Suppressor macrophage treated with lipopolysaccharide for 4 hours (primary cell): ENCODE measurements around the gene DDHD1.

Experiments
- DNase-seq: peaks from one replicate; pipeline ENCODE4 v3.0.0-alpha.2; 2020

DDHD1 gene

GRCh38 chr14:53032161-53032803, 120.8 kb downstream of the DDHD1 start:
- no peak for DNase-seq

- DNase-seq, result no peak
These were observed 125.6 kb downstream of the DDHD1 start for GRCh38 chr14:53027562-53027961.

- no peak for DNase-seq
These were observed 126.1 kb downstream of the DDHD1 start for GRCh38 chr14:53027041-53027440.

- no peak for DNase-seq
These were observed 129.8 kb downstream of the DDHD1 start for GRCh38 chr14:53023325-53023724.

DNA sequence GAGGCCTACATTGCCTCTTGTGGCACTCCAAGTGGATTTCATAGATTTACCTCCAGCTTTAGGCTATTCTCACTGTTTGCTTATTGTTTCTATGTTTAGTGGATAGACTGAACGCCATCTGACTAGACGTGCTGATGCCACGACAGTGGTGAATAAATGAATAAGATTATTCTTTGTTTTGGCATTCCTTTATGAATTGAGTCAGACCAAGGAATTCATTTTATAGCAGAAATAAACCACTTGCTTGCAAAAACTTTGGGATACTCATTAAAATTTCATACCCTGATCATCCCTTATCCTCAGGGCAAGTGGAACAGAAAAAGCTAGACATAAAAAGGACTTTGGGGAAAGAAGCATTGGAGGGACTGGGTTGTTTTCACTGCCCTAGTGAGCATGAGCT, 130.5 kb downstream of the DDHD1 start:
- no peak for DNase-seq

GRCh38 chr14:53020193-53020932, 132.8 kb downstream of the DDHD1 start:
- DNase-seq, result no peak

DNA sequence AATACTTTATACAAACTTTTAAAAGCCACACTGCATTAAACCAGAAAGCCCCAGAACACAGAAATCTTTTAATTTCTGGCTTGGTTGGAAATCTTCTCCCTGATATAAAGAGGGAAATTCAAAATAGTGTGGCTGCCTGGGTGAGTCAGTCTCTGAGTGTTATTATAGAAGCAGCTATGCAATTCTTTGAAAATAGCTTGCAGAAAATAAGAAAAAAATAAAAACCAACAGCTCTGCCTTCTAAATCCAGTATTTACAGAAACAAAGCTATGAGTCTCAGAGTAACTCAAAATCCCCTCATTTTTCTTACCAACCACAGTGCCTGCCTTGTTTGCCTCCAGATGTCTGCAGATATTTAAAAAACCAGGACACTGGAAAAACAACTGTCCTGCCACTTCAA, 133.7 kb downstream of the DDHD1 start:
- DNase-seq, result no peak

GRCh38 chr14:53017837-53018236, 135.3 kb downstream of the DDHD1 start:
- DNase-seq, result no peak

GRCh38 chr14:53016919-53017318, 136.2 kb downstream of the DDHD1 start:
- no peak for DNase-seq

DNA sequence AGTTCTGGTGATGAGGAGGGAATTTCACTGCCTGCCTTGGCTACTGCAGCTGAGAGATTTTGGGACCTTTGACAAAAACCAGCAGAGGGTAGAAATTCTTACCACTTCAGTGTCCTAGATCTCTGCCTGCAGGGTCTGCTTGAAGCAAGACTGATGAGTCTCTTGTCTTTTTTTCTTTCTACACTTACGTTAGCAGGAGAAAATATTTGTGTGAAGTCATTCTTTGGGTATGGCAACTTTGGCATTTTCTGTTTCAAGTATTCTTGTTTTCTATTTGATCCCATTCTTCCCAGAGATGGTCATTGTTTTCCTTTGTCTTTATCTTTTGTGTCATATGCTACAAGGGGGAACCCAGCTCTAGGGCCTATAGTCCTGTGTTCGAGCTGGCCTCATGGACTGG, 136.6 kb downstream of the DDHD1 start:
- DNase-seq, result no peak

- no peak for DNase-seq
These were observed 142.1 kb downstream of the DDHD1 start for GRCh38 chr14:53011053-53011462.

DNA sequence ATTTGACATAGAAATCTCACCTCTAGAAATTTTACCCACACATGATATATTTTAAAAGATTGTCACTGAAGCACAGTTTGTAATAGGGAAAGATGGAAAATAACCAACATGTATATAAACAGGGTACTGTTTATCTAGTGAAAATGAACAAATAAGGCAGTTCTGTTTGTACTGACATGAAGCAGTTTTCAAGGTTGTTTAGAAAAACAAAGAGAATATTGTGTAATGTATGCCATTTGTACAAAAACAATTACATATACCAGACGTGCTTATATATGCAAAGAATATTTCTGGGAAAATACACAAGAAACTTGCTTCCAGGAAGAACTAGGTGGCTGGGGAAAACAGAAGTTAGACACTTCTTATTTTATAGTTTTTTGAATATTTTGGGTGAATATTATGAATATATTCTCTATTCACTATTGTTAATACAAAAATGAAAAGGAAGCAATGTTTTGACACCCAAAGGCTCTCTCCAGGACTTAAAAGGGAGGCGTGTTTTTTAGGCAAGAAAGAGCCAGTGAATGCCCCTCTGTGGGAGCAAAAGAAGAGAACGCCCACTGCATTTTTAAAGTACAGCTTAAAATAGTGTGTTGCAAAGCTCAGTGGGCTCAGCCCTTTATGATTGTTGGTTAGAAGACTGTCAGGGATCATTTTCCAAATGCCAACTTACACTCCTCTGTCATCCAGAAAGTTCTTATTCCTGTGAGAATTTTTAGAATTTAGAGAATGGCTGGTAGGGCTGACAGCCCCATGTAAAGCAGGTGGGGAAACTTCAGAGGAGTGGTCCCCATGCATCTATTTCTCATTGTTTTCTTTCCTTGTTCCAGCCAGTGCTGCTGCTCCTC, 142.7 kb downstream of the DDHD1 start:
- no peak for DNase-seq

DNA sequence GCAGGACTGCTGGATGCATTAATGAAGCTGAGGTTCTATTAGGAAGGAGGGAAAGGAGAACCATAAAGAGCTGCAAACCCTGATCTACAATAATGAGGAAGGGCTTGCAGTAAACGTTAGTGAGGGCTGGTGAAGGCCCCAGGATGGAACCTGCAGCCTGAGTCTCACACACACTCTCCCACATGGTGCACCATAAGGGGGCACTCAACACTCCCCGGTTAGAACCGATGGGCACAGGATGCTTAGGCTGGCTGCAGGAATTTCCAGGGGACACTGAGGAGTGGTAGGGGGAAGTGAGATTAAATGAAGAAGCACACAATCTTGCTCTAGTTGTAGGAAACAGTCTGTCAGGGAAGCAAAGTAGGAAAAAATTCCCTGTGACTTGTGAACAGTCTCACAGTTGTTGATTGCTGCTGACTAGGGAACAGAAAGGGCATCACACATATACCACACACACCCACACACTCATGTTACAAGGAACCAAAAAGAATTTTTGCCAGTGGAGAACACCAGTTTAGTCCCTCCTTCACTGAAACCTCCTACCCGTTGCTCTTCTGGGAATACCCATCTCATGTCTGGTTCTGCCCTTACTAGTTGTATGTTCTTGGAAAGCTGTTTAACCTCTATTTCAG, 146.1 kb downstream of the DDHD1 start:
- DNase-seq, result peak; percentile 9

DNA sequence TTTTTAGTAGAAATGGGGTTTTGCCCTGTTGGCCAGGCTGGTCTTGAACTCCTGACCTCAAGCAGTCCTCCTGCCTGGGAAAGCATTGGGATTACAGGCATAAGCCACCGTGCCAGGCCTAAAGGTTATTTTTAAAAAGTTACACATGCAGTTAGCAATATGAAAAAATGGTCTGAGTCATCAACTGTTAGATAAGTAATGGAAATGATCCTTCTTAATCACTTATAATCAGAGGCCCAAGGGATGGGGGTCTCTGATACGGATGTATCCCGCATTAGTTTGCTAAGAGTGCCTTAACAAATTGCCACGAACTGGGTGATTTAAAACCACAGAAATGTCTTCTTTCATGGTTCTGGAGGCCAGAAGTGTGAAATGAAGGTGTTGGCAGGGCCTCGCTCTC, 148.1 kb downstream of the DDHD1 start:
- DNase-seq, result no peak

- no peak for DNase-seq
These were observed 149.3 kb downstream of the DDHD1 start for GRCh38 chr14:53003776-53004175.

DNA sequence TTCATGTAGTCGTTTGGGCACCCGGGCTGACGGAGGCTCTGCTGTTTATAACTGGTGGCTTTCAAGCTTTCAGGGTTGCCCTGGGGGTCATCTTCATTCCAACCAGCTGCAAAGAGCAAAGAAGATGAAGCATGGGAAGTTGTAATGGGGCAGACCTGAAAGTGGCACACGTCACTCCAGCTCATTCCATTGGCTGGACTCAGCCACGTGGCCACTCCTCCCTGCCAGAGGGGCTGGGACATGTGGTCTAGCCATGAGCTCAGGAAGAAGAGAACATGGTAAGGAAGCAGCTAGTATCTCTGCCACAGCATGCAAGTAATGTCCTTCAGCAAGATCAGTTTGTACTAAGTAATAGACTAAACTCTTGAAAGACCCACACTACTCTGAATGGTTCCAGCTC, 150.5 kb downstream of the DDHD1 start:
- no peak for DNase-seq

DNA sequence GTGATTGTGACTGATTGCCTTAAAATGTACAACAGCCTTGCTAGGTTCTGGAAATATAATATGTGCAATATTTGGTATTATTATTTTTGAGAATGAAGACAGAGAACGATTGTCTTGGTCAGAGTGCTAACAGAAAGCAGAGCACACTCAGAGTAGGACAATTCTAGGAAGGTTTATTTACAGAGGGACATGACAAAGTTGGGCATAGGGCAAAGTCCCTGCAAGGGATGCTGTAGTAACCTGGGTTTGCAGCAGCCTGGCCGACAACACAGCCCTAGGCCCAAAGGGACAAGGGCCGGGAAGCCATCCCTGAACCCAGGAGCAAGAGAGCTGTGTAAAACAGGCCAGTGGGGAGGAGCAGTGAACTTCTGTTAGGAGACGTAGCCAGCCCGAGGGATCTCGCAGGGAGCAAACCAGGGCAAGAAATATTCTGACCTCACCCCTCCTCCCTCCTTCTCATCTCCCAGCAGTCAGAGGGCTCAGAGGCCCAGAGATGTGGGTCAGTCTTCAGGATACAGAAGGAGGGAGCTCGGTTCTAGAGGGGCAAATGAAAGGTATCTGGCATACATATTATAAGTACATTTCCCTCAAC, 151.2 kb downstream of the DDHD1 start:
- DNase-seq, result no peak

DNA sequence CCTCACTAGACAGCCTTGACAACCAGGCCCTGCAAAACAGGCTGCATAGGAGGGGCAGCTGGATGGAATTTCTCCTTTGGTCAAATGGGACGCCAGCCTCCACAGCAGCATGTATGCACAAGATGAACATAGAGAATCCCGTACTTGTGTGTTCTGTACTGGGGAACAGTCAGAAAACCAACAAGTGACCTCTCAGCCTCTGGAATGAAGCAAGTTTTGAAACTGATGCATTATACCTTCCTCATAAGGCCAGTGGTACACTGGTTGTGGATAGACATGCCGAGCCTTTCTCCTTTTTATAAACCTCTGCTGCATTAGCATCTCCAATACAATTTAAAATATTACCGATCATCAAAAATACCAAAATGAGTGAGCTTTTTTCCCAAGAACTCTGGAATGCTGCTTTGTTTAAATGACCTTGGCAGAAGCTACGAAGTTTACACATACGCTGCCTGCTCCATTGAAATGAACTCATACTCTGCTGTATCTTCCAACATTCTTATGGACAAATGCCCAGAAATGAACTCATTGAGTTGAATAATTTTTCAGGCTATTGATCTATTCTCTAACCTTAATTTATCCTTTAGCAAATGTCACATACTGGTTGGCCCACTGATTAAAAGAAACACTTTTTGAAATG, 154.6 kb downstream of the DDHD1 start:
- no peak for DNase-seq

- DNase-seq, result no peak
These were observed 156.6 kb downstream of the DDHD1 start for GRCh38 chr14:52996493-52996892.

GRCh38 chr14:52995998-52996397, 157.1 kb downstream of the DDHD1 start:
- DNase-seq, result no peak

DNA sequence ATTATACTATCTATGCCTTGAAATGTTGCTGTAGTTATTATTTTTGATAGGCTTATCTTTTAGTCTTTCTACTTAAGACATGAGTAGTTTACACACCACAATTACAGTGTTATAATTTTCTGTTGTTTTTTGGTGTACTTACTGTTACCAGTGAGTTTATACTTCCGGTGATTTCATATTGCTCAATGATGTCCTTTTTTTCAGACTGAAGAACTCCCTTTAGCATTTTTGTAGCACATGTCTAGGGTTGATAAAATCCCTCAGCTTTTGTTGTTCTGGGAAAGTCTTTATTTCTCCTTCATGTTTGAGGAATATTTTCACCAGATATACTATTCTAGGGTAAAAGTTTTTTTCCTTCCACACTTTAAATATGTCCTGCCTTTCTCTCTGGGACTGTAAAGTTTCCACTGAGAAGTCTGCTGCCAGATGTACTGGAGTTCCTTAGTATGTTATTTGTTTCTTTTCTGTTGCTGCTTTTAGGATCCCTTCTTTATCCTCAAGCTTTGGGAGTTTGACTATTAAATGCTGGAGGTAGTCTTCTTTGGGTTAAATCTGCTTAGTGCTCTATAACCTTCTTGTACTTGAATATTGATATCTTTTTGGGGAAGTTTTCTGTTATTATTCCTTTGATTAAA, 160.8 kb downstream of the DDHD1 start:
- no peak for DNase-seq

- DNase-seq, result no peak
These were observed 165.0 kb downstream of the DDHD1 start for GRCh38 chr14:52988139-52988538.
